GM12873 (cell line): ENCODE data around the gene PTPRU.

ENCODE experiments used
- CTCF ChIP-seq: IDR thresholded peaks from 2 replicates; pipeline ENCODE4 v1.5.1; 2012; ENCODE audit warnings: low read depth, mild to moderate bottlenecking, moderate library complexity, low read length, control low read depth; ENCODE audit not compliant: insufficient read depth; ENCODE audit errors: missing control alignments

The PTPRU gene

GRCh38 chr1:29331309-29331708 lies 95.0 kb downstream of the PTPRU start:
- TF ChIP-seq CTCF: no peak

- no peak for TF ChIP-seq CTCF
Observed at GRCh38 chr1:29331729-29332128, 95.4 kb downstream of the PTPRU start.

GRCh38 chr1:29332204-29332603 lies 95.9 kb downstream of the PTPRU start:
- peak; percentile 77 for TF ChIP-seq CTCF

GRCh38 chr1:29333008-29333407 lies 96.7 kb downstream of the PTPRU start:
- TF ChIP-seq CTCF: no peak

GRCh38 chr1:29335573-29335972 lies 99.3 kb downstream of the PTPRU start:
- no peak for TF ChIP-seq CTCF

- no peak for TF ChIP-seq CTCF
Observed at GRCh38 chr1:29338908-29339575, 102.7 kb downstream of the PTPRU start.

- no peak for TF ChIP-seq CTCF
Observed at GRCh38 chr1:29341936-29342335, 105.6 kb downstream of the PTPRU start.
